Transverse colon (tissue), 4 donors: ENCODE results near the gene MYD88.

Experiments used
- CTCF ChIP-seq, 5 experiments: fragments of 200-600 bp in 3 of 5; fragments of 450-650 bp in 2 of 5; sonication (generic) in 3 of 5; IDR thresholded peaks; 1 replicate in 2 of 5; 2 replicates in 3 of 5; pipeline ENCODE4 v1.5.1; 2016 to 2017; ENCODE audit warnings: antibody characterized with exemption in 5 of 5, inconsistent platforms in 3 of 5, mild to moderate bottlenecking in 2 of 5, moderate library complexity in 1 of 5
- EP300 ChIP-seq: sonication (generic); formaldehyde crosslinking; IDR thresholded peaks from one replicate; pipeline ENCODE4 v1.6.1; 2017; ENCODE audit warnings: antibody characterized with exemption, low read depth
- POLR2A ChIP-seq: fragments of 450-650 bp; IDR thresholded peaks from one replicate; pipeline ENCODE4 v1.6.1; 2016; ENCODE audit warnings: antibody characterized with exemption, mild to moderate bottlenecking, moderate library complexity
- POLR2AphosphoS5 ChIP-seq, 3 donors: sonication (generic); formaldehyde crosslinking; IDR thresholded peaks; one replicate each; pipeline ENCODE4 v1.6.1; 2016; ENCODE audit warnings: antibody characterized with exemption in 3 of 3

- no peak for TF ChIP-seq CTCF (IDR thresholded peaks at IDR 0.05)
- TF ChIP-seq POLR2A: no peak
- TF ChIP-seq EP300: no peak
- no peak for TF ChIP-seq POLR2AphosphoS5 (IDR thresholded peaks at IDR 0.05)
Observed at GRCh38 chr3:38155825-38156224, 17.4 kb downstream of the MYD88 start.
